Uterus (tissue), 2 donors: ENCODE results near the gene IL17F.

Source experiments
- CTCF ChIP-seq, 4 experiments: fragments of 200-600 bp in 2 of 4; fragments of 450-650 bp in 2 of 4; sonication (generic) in 2 of 4; IDR thresholded peaks; one replicate each; pipeline ENCODE4 v1.5.1; 2016 to 2019; ENCODE audit warnings: antibody characterized with exemption in 4 of 4, mild to moderate bottlenecking in 2 of 4, moderate library complexity in 1 of 4
- POLR2A ChIP-seq, 2 donors: fragments of 450-650 bp; IDR thresholded peaks; one replicate each; pipeline ENCODE4 v1.6.1; 2016; ENCODE audit warnings: antibody characterized with exemption in 2 of 2, mild to moderate bottlenecking in 1 of 2, moderate library complexity in 1 of 2

DNA sequence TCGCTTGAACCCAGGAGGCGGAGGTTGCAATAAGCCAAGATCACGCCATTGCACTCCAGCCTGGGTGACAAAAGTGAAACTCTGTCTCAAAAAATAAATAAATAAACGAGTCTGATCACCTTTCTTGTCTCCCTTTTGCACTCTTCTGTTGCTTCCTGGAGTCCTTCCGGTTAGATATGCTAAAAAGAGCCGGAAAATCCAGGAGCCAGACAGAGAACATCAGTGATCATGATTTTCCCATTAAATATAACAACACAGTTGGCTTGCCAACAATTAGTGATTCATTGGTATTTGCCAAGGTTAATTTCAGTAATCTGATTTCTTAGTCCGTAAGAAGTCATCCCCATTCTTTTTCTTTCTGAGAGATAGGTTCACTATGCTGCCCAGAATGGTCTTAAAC, 43.9 kb upstream of the IL17F start:
- no peak for TF ChIP-seq POLR2A (IDR thresholded peaks at IDR 0.05)
- no peak for TF ChIP-seq CTCF (IDR thresholded peaks at IDR 0.05)
